Astrocyte (in vitro differentiated cells and primary cell): ENCODE results near the gene DCC.

ENCODE experiments used
- EZH2 ChIP-seq: IDR thresholded peaks from 2 replicates; pipeline ENCODE4 v1.6.1; 2012; ENCODE audit warnings: mild to moderate bottlenecking, low read length, inconsistent platforms; ENCODE audit not compliant: insufficient read depth
- TF ChIP-seq, protein P1 (sequence below): IDR thresholded peaks from 2 replicates; pipeline ENCODE4 v1.5.1; 2011; ENCODE audit warnings: low read depth, mild to moderate bottlenecking, inconsistent platforms, low read length, moderate library complexity; ENCODE audit not compliant: insufficient read depth

DNA sequence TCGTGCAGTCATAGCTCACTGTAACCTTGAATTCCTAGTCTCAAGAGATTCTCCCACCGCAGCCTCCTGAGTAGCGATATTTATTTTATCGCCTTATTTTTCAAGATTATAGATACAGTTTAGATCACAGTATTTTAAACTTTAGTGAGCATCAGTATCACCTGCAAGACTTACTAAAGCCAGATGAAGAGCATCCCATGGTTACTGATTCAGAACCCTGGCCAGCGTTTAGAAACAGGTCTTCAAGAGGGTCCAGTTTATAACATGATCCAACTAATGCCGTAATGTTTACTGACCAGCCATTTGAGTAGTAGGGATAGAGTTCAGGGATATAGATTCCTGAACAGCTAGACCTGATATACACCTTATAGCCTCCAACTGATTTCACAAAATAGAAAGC is 146.1 kb downstream of the DCC start:
- TF ChIP-seq, protein P1, sequence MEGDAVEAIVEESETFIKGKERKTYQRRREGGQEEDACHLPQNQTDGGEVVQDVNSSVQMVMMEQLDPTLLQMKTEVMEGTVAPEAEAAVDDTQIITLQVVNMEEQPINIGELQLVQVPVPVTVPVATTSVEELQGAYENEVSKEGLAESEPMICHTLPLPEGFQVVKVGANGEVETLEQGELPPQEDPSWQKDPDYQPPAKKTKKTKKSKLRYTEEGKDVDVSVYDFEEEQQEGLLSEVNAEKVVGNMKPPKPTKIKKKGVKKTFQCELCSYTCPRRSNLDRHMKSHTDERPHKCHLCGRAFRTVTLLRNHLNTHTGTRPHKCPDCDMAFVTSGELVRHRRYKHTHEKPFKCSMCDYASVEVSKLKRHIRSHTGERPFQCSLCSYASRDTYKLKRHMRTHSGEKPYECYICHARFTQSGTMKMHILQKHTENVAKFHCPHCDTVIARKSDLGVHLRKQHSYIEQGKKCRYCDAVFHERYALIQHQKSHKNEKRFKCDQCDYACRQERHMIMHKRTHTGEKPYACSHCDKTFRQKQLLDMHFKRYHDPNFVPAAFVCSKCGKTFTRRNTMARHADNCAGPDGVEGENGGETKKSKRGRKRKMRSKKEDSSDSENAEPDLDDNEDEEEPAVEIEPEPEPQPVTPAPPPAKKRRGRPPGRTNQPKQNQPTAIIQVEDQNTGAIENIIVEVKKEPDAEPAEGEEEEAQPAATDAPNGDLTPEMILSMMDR, result no peak
- no peak for TF ChIP-seq EZH2
